ENCODE measurements around the gene ECE1.
"Not testable (repeated sequence)": the region's sequence is repeated elsewhere in the genome, so short reads cannot be mapped to it uniquely, and the experiment has no call there.

ECE1 gene

GRCh38 chr1:21246905-21247642, 43.2 kb downstream of the ECE1 start:
- DNase-seq = no peak

- no peak for DNase-seq
These were observed 44.5 kb downstream of the ECE1 start for GRCh38 chr1:21245688-21246229.

- DNase-seq = no peak
These were observed 45.1 kb downstream of the ECE1 start for GRCh38 chr1:21244986-21245687.

GRCh38 chr1:21244154-21244553, 46.1 kb downstream of the ECE1 start:
- DNase-seq = no peak

GRCh38 chr1:21242846-21243245, 47.4 kb downstream of the ECE1 start:
- DNase-seq = no peak

- no peak for DNase-seq
These were observed 48.3 kb downstream of the ECE1 start for GRCh38 chr1:21241771-21242581.

GRCh38 chr1:21240706-21241105, 49.6 kb downstream of the ECE1 start:
- DNase-seq = no peak

- DNase-seq = no peak
These were observed 51.0 kb downstream of the ECE1 start for GRCh38 chr1:21239221-21239620.

GRCh38 chr1:21238141-21238800, 52.0 kb downstream of the ECE1 start:
- DNase-seq = no peak

- DNase-seq = no peak
These were observed 52.7 kb downstream of the ECE1 start for GRCh38 chr1:21237446-21238088.

GRCh38 chr1:21236178-21236577, 54.1 kb downstream of the ECE1 start:
- DNase-seq = no peak

- no peak for DNase-seq
These were observed 55.5 kb downstream of the ECE1 start for GRCh38 chr1:21234779-21235178.

GRCh38 chr1:21233490-21233889, 56.8 kb downstream of the ECE1 start:
- no peak for DNase-seq

- peak; percentile 26 for DNase-seq
These were observed 58.2 kb downstream of the ECE1 start for GRCh38 chr1:21232044-21232443.

- no peak for DNase-seq
These were observed 60.8 kb downstream of the ECE1 start for GRCh38 chr1:21229246-21230000.

GRCh38 chr1:21228224-21228623, 62.0 kb downstream of the ECE1 start:
- DNase-seq = not testable (repeated sequence)

GRCh38 chr1:21225065-21225464, 65.2 kb downstream of the ECE1 start:
- DNase-seq = no peak

- peak; percentile 89 for DNase-seq
These were observed 69.4 kb downstream of the ECE1 start for GRCh38 chr1:21220815-21221214.

- no peak for DNase-seq
These were observed 70.6 kb downstream of the ECE1 start for GRCh38 chr1:21219674-21220073.

- no peak for DNase-seq
These were observed 72.3 kb downstream of the ECE1 start for GRCh38 chr1:21217812-21218596.
